ENCODE measurements around the gene ZFAND3.

ZFAND3 gene

DNA sequence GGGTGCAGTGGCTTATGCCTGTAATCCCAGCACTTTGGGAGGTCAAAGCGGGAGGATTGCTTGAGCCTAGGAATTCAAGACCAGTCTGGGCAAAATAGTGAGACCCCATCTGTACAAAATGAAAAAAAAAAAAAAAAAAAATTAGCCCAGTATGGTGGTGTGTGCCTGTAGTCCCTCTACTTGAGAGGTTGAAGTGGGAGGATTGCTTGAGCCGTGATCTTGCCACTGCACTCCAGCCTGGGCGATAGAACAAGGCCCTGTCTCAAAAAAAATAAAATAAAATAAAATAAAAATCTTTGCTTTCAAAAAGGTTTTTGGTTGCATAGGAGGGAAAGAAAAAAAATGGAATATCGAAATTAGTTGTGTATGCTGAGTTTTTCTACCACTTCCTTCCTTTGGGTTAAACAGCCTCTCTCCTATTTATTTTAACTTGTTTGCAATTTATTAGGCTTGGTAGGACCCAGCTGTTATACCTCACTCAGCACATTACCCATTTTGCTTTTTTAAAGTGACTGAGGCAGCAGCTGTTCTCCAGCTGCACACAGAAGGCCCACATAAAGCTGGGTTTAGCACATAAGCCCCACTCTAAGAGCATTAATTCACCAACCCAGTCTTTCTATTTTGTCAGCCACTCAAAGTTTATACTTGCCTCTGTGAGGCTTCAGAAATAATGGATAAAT, 152.3 kb downstream of the ZFAND3 start:
- Histone ChIP-seq H3K9me3 (ENCODE audit: insufficient read depth, low read length, severe bottlenecking) (peaks cover 12% of the 10 kb centered on the region), H2AFZ (ENCODE audit: low read depth, low read length) (no peak overlapping the region), H3K9ac (ENCODE audit: low read depth, low read length) (peak overlapping the region; percentile 18; the same call in 1 of the 2 replicates), H3K4me1 (ENCODE audit: insufficient read depth, low read length) (peaks cover 28% of the 10 kb centered on the region), H3K4me2 (ENCODE audit: insufficient read depth, low read length) (peak overlapping the region; percentile 35; the same call in 1 of the 2 replicates), H4K20me1 (ENCODE audit: insufficient read depth, low read length) (peaks cover 11% of the 10 kb centered on the region; the same call in 1 of the 2 replicates), H3K27me3 (ENCODE audit: insufficient read depth, low read length, poor library complexity) (no peaks in the 10 kb centered on the region), H3K79me2 (ENCODE audit: insufficient read depth, low read length) (peaks cover 86% of the 10 kb centered on the region), H3K36me3 (ENCODE audit: insufficient read depth, low read length) (peaks cover 9% of the 10 kb centered on the region), H3K4me3 (ENCODE audit: low read depth in 1 of 2, low read length in 2 of 2) (no peak overlapping the region; a peak in 1 of 4 replicates), H3K27ac (ENCODE audit: low read length) (peak overlapping the region; percentile 67)
- ATAC-seq (ENCODE audit: insufficient read depth, low read depth) (peak; percentile 91), DNase-seq (peak; percentile 44)
- TF ChIP-seq EZH2 (IDR thresholded peaks at IDR 0.05; ENCODE audit: borderline replicate concordance, low read depth, low read length, severe bottlenecking), result no peak
- TF ChIP-seq, protein P1, sequence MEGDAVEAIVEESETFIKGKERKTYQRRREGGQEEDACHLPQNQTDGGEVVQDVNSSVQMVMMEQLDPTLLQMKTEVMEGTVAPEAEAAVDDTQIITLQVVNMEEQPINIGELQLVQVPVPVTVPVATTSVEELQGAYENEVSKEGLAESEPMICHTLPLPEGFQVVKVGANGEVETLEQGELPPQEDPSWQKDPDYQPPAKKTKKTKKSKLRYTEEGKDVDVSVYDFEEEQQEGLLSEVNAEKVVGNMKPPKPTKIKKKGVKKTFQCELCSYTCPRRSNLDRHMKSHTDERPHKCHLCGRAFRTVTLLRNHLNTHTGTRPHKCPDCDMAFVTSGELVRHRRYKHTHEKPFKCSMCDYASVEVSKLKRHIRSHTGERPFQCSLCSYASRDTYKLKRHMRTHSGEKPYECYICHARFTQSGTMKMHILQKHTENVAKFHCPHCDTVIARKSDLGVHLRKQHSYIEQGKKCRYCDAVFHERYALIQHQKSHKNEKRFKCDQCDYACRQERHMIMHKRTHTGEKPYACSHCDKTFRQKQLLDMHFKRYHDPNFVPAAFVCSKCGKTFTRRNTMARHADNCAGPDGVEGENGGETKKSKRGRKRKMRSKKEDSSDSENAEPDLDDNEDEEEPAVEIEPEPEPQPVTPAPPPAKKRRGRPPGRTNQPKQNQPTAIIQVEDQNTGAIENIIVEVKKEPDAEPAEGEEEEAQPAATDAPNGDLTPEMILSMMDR (IDR thresholded peaks at IDR 0.05; ENCODE audit: borderline replicate concordance, extremely low read depth, low read length, poor library complexity, severe bottlenecking), result no peak

DNA sequence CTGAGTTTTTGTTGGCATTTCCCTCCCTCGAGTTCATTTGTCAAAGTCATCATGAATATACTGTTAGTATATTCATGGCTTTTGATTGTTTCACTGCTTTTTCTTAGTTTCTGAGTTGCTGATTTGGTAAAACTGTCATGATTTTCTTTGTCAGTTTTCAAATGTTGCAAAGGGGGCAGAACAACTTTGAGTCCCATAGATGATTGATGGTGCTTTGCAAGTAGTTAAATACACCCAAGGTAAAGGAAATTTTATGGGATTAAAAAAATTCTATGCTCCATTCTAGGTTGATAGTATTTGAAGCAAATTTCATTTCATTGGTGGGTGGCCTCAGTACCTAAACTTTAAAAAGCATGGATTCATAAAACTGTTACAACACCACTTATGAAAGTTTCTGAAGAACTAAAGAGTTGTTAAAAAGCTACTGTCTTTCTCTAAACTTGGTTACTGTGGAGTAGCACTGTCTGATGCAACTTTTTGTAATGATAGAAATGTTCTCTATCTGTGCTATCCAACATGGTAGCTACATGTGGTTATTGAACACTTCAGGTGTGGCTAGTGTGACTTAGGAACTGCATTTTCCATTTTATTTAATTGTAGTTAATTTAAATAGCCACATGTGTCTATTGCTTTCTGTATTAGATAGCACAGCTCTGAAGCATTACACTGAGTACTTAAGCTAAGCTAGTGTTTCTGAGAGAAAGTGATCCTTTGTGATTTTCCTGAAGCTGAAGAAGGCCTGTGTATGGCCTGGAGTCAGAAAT, 153.6 kb downstream of the ZFAND3 start:
- Histone ChIP-seq H3K36me3 (ENCODE audit: insufficient read depth, low read length) (peaks cover 9% of the 10 kb centered on the region), H3K27ac (ENCODE audit: low read length) (0 out of 2 replicates have a peak overlapping the region, but pooled peaks have one; percentile 65), H2AFZ (ENCODE audit: low read depth, low read length) (no peak overlapping the region), H3K79me2 (ENCODE audit: insufficient read depth, low read length) (peaks cover 85% of the 10 kb centered on the region), H3K4me3 (ENCODE audit: low read depth in 1 of 2, low read length in 2 of 2) (no peak overlapping the region), H3K9me3 (ENCODE audit: insufficient read depth, low read length, severe bottlenecking) (peaks cover 12% of the 10 kb centered on the region), H3K9ac (ENCODE audit: low read depth, low read length) (no peak overlapping the region), H4K20me1 (ENCODE audit: insufficient read depth, low read length) (peaks cover 16% of the 10 kb centered on the region; the same call in 1 of the 2 replicates), H3K27me3 (ENCODE audit: insufficient read depth, low read length, poor library complexity) (no peaks in the 10 kb centered on the region), H3K4me2 (ENCODE audit: insufficient read depth, low read length) (no peak overlapping the region), H3K4me1 (ENCODE audit: insufficient read depth, low read length) (peaks cover 28% of the 10 kb centered on the region)
- no peak for DNase-seq
- no peak for TF ChIP-seq EZH2 (IDR thresholded peaks at IDR 0.05; ENCODE audit: borderline replicate concordance, low read depth, low read length, severe bottlenecking)
- TF ChIP-seq, protein P1 (IDR thresholded peaks at IDR 0.05; ENCODE audit: borderline replicate concordance, extremely low read depth, low read length, poor library complexity, severe bottlenecking), result no peak
- ATAC-seq (ENCODE audit: insufficient read depth, low read depth), result 0 out of 3 replicates have a peak, but pooled peaks have one; percentile 34

DNA sequence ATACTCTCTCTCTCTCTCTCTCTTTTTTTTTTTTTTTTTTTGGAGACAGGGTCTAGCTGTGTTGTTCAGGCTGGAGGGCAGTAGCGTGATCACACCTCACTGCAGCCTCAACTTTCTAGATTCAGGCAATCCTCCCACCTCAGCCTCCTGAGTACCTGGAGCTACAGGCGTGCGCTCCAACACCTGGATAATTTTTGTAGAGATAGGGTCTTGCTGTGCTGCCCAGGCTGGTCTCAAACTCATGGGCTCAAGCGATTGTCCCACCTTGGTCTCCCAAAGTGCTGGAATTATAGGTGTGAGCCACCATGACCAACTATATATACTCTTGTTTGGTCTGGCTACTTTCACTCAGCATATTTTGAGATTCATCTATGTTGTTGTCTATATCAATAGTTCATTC, 154.9 kb downstream of the ZFAND3 start:
- no peak overlapping the region for H3K27ac ChIP-seq (ENCODE audit: low read length)
- DNase-seq, result no peak
- H3K36me3 ChIP-seq (ENCODE audit: insufficient read depth, low read length), result peaks cover 9% of the 10 kb centered on the region

More for the DNA sequence above, 154.9 kb downstream of the ZFAND3 start:
- Histone ChIP-seq H3K9me3 (ENCODE audit: insufficient read depth, low read length, severe bottlenecking) (peaks cover 12% of the 10 kb centered on the region), H3K27me3 (ENCODE audit: insufficient read depth, low read length, poor library complexity) (no peaks in the 10 kb centered on the region), H3K4me3 (ENCODE audit: low read depth in 1 of 2, low read length in 2 of 2) (no peak overlapping the region), H3K4me2 (ENCODE audit: insufficient read depth, low read length) (no peak overlapping the region), H2AFZ (ENCODE audit: low read depth, low read length) (no peak overlapping the region), H3K79me2 (ENCODE audit: insufficient read depth, low read length) (peaks cover 85% of the 10 kb centered on the region), H3K4me1 (ENCODE audit: insufficient read depth, low read length) (peaks cover 28% of the 10 kb centered on the region), H4K20me1 (ENCODE audit: insufficient read depth, low read length) (peaks cover 19% of the 10 kb centered on the region; the same call in 1 of the 2 replicates), H3K9ac (ENCODE audit: low read depth, low read length) (no peak overlapping the region)
- no peak for ATAC-seq (ENCODE audit: insufficient read depth, low read depth)
- TF ChIP-seq, protein P1 (IDR thresholded peaks at IDR 0.05; ENCODE audit: borderline replicate concordance, extremely low read depth, low read length, poor library complexity, severe bottlenecking), result no peak
- TF ChIP-seq EZH2 (IDR thresholded peaks at IDR 0.05; ENCODE audit: borderline replicate concordance, low read depth, low read length, severe bottlenecking), result no peak
